CD14-positive monocyte (primary cell): ENCODE results near the gene SULT2A1. TPM values are rescaled to one million over a fixed set of nuclear protein-coding genes. Genes with fewer than 3 reads are reported as not detected.

Source experiments
- DNase-seq, 3 donors: peaks; one replicate each; pipeline ENCODE4 v3.0.0-alpha.2; 2011 to 2022
- H2AFZ ChIP-seq: 2 replicates; pipeline ENCODE4 v1.6.0; 2012; ENCODE audit warnings: mild to moderate bottlenecking, low read depth, low read length, inconsistent platforms; ENCODE audit not compliant: insufficient read depth, poor library complexity, severe bottlenecking
- H3K27ac ChIP-seq, 2 donors: 1 replicate in 1 of 2; 2 replicates in 1 of 2; pipeline ENCODE4 v1.5.1; 2012 to 2013; ENCODE audit warnings: low read length in 2 of 2, control low read depth in 1 of 2, inconsistent platforms in 1 of 2, low read depth in 1 of 2, mild to moderate bottlenecking in 1 of 2
- H3K27me3 ChIP-seq, 2 donors: one replicate each; pipeline versions ENCODE4 v1.6.0 to v1.6.1; 2011 to 2013; ENCODE audit warnings: low read length in 2 of 2; ENCODE audit not compliant: control insufficient read depth in 2 of 2, insufficient read depth in 2 of 2
- H3K36me3 ChIP-seq, 2 donors: replicated peaks in 1 of 2; 1 replicate in 1 of 2; 2 replicates in 1 of 2; pipeline versions ENCODE4 v1.5.1 to v1.6.1; 2012 to 2013; ENCODE audit warnings: low read length in 2 of 2, control low read depth in 1 of 2, inconsistent platforms in 1 of 2, mild to moderate bottlenecking in 1 of 2; ENCODE audit not compliant: insufficient read depth in 2 of 2, control insufficient read depth in 1 of 2
- H3K4me1 ChIP-seq, 2 donors: 1 replicate in 1 of 2; 2 replicates in 1 of 2; pipeline versions ENCODE4 v1.5.1 to v1.6.1; 2012 to 2013; ENCODE audit warnings: low read length in 2 of 2, control low read depth in 1 of 2, inconsistent platforms in 1 of 2, mild to moderate bottlenecking in 1 of 2, moderate library complexity in 1 of 2; ENCODE audit not compliant: insufficient read depth in 2 of 2, control insufficient read depth in 1 of 2
- H3K4me2 ChIP-seq: replicated peaks from 2 replicates; pipeline ENCODE3; 2012; ENCODE audit warnings: low read length, moderate library complexity, mild to moderate bottlenecking; ENCODE audit not compliant: poor library complexity, severe bottlenecking; ENCODE audit errors: extremely low read depth
- H3K4me3 ChIP-seq, 3 experiments: fragments of 200-600 bp in 1 of 3; sonication (generic) in 1 of 3; replicated peaks in 1 of 3; 1 replicate in 2 of 3; 2 replicates in 1 of 3; pipeline ENCODE4 v1.5.1; 2011 to 2013; ENCODE audit warnings: low read length in 3 of 3, mild to moderate bottlenecking in 3 of 3, control low read depth in 2 of 3, low read depth in 2 of 3, inconsistent platforms in 1 of 3, moderate library complexity in 1 of 3
- H3K79me2 ChIP-seq: 2 replicates; pipeline ENCODE4 v1.6.0; 2012; ENCODE audit warnings: mild to moderate bottlenecking, control low read depth, inconsistent platforms, low read length, moderate library complexity; ENCODE audit not compliant: insufficient read depth
- H3K9ac ChIP-seq: 2 replicates; pipeline ENCODE4 v1.6.0; 2017; ENCODE audit warnings: low read length, mild to moderate bottlenecking; ENCODE audit not compliant: insufficient read depth, poor library complexity, severe bottlenecking
- H3K9me3 ChIP-seq, 2 donors: replicated peaks in 1 of 2; 1 replicate in 1 of 2; 2 replicates in 1 of 2; pipeline versions ENCODE4 v1.5.1 to v1.6.1; 2012 to 2013; ENCODE audit warnings: low read length in 2 of 2, control low read depth in 1 of 2; ENCODE audit not compliant: control insufficient read depth in 1 of 2, insufficient read depth in 1 of 2
- H4K20me1 ChIP-seq: 2 replicates; pipeline ENCODE4 v1.6.0; 2012; ENCODE audit warnings: mild to moderate bottlenecking, low read length, control low read depth, moderate library complexity; ENCODE audit not compliant: insufficient read depth
- H3K27ac Mint-ChIP-seq, 7 donors: one replicate each; pipeline ENCODE4 v1.8.0; 2020; ENCODE audit warnings: mild to moderate bottlenecking in 7 of 7, mixed read lengths in 7 of 7, moderate library complexity in 6 of 7, inconsistent platforms in 2 of 7
- H3K27me3 Mint-ChIP-seq, 3 donors: one replicate each; pipeline ENCODE4 v1.8.0; 2021 to 2022; ENCODE audit warnings: low read depth in 3 of 3, mild to moderate bottlenecking in 3 of 3, mixed read lengths in 3 of 3, moderate library complexity in 3 of 3, inconsistent platforms in 1 of 3
- H3K36me3 Mint-ChIP-seq, 2 donors: one replicate each; pipeline ENCODE4 v1.8.0; 2020; ENCODE audit warnings: mixed read lengths in 2 of 2, inconsistent platforms in 1 of 2, mild to moderate bottlenecking in 1 of 2
- H3K4me1 Mint-ChIP-seq: one replicate; pipeline ENCODE4 v1.8.0; 2020; ENCODE audit warnings: mild to moderate bottlenecking, mixed read lengths
- H3K4me3 Mint-ChIP-seq, 2 donors: one replicate each; pipeline ENCODE4 v1.8.0; 2020; ENCODE audit warnings: mild to moderate bottlenecking in 2 of 2, mixed read lengths in 2 of 2, moderate library complexity in 1 of 2
- H3K9me3 Mint-ChIP-seq, 7 donors: one replicate each; pipeline ENCODE4 v1.8.0; 2020 to 2022; ENCODE audit warnings: mixed read lengths in 7 of 7, mild to moderate bottlenecking in 6 of 7, moderate library complexity in 6 of 7, inconsistent platforms in 2 of 7
- WGBS: methylation state at CpG from one replicate; pipeline ENCODE4 v1.1.5; 2013; ENCODE audit warnings: missing lambda C conversion rate; ENCODE audit not compliant: insufficient coverage; 5-methylcytosine and 5-hydroxymethylcytosine counted together
- intact Hi-C, 2 donors: fragments of 100-400 bp; cut with micrococcal nuclease; formaldehyde crosslinking; loops; one replicate each; pipeline versions ENCODE4 v1.15.0 to v1.15.1; 2023
- polyA plus RNA-seq, 3 donors: library from polyadenylated mRNA; depleted of rRNA in 1 of 3; unstranded in 2 of 3; stranded (reverse) in 1 of 3; fragments of 300-500 nt in 2 of 3; fragments of >200 nt in 1 of 3; fragmentation: Illumina TruSeq in 2 of 3; gene quantifications; 1 replicate in 2 of 3; 2 replicates in 1 of 3; pipeline ENCODE4 v1.2.3, GENCODE V29; 2012 to 2021
- TF ChIP-seq, protein P1 (sequence below): fragments of 200-600 bp; IDR thresholded peaks from one replicate; pipeline ENCODE4 v1.8.0; 2022; ENCODE audit warnings: antibody characterized with exemption, mild to moderate bottlenecking

SULT2A1 gene
- polyA plus RNA-seq, 3 donors = not detected

DNA sequence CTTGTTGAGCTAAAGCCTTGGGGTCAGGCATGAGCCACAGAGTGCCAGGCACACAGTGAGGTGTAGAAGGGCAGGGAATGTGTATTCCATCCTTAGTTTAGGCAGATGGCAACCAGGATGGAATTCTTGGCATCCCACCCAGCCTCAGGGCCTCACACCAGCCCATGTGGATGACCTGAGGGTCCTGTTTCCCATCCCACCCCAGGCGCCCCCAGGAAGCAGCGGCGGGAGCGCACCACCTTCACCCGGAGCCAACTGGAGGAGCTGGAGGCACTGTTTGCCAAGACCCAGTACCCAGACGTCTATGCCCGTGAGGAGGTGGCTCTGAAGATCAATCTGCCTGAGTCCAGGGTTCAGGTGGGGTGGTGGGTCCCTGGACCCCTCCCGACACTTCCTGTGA, 50.1 kb downstream of the SULT2A1 start:
- H3K27ac Mint-ChIP-seq = no peak overlapping the region
- H3K4me3 ChIP-seq = no peak overlapping the region

DNA sequence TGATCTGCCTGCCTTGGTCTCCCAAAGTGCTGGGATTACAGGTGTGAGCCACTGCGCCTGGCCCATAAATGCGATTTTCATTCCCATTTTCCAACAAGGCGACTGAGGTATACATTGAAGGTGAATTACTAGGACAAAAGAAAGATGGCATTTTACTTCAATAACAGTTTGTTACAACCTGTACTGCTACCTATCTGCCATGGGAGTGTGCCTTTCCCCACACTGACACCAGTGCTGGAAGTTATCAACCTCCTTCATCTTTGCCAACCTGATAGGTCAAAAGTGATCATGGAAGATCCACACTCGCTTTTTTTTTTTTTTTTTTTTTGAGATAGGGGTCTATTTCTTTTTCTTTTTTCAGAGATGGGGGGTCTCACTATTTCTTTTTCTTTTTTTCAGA, 53.4 kb downstream of the SULT2A1 start:
- no peak overlapping the region for H3K4me3 Mint-ChIP-seq
- H3K36me3 Mint-ChIP-seq = no peaks in the 10 kb centered on the region
- Histone ChIP-seq H3K79me2 (no peaks in the 10 kb centered on the region), H3K9ac (no peak overlapping the region), H3K9me3 (no peaks in the 10 kb centered on the region), H3K4me2 (no peak overlapping the region), H3K4me3 (no peak overlapping the region), H3K4me1 (no peaks in the 10 kb centered on the region), H3K27me3 (no peaks in the 10 kb centered on the region), H3K36me3 (no peaks in the 10 kb centered on the region), H4K20me1 (no peaks in the 10 kb centered on the region), H3K27ac (no peak overlapping the region), H2AFZ (no peak overlapping the region)
- DNase-seq = no peak
- H3K9me3 Mint-ChIP-seq = peaks cover 0 to 2% (median 0%) of the 10 kb centered on the region in 7 donors
- no peak overlapping the region for H3K27ac Mint-ChIP-seq
- TF ChIP-seq, protein P1, sequence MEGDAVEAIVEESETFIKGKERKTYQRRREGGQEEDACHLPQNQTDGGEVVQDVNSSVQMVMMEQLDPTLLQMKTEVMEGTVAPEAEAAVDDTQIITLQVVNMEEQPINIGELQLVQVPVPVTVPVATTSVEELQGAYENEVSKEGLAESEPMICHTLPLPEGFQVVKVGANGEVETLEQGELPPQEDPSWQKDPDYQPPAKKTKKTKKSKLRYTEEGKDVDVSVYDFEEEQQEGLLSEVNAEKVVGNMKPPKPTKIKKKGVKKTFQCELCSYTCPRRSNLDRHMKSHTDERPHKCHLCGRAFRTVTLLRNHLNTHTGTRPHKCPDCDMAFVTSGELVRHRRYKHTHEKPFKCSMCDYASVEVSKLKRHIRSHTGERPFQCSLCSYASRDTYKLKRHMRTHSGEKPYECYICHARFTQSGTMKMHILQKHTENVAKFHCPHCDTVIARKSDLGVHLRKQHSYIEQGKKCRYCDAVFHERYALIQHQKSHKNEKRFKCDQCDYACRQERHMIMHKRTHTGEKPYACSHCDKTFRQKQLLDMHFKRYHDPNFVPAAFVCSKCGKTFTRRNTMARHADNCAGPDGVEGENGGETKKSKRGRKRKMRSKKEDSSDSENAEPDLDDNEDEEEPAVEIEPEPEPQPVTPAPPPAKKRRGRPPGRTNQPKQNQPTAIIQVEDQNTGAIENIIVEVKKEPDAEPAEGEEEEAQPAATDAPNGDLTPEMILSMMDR = no peak
- WGBS = no CpG with 5 or more reads among the region's 4 CpGs
- no peaks in the 10 kb centered on the region for H3K4me1 Mint-ChIP-seq
- intact Hi-C loops = no loop called here
- peaks cover 0 to 20% (median 3%) of the 10 kb centered on the region in 3 donors for H3K27me3 Mint-ChIP-seq

More for the DNA sequence above, 50.1 kb downstream of the SULT2A1 start:
- no peak overlapping the region for H2AFZ ChIP-seq
- no peak overlapping the region for H3K4me2 ChIP-seq
- no peaks in the 10 kb centered on the region for H3K4me1 ChIP-seq
- WGBS = 100% methylated on average over 1 of the region's 8 CpGs
- Mint-ChIP-seq H3K36me3 (no peaks in the 10 kb centered on the region), H3K27me3 (peaks cover 0 to 5% (median 0%) of the 10 kb centered on the region in 3 donors), H3K4me1 (no peaks in the 10 kb centered on the region), H3K9me3 (no peaks in the 10 kb centered on the region), H3K4me3 (no peak overlapping the region)
- no peaks in the 10 kb centered on the region for H4K20me1 ChIP-seq
- TF ChIP-seq, protein P1 = no peak
- no peak overlapping the region for H3K9ac ChIP-seq
- intact Hi-C loops = no loop called here
- H3K9me3 ChIP-seq = no peaks in the 10 kb centered on the region
- no peaks in the 10 kb centered on the region for H3K27me3 ChIP-seq
- H3K79me2 ChIP-seq = no peaks in the 10 kb centered on the region
- no peaks in the 10 kb centered on the region for H3K36me3 ChIP-seq
- H3K27ac ChIP-seq = no peak overlapping the region
- DNase-seq = no peak
